IPS-20b (cell line): ENCODE measurements around the gene MXI1.

Experiments used
- H3K27ac ChIP-seq: one replicate; pipeline ENCODE4 v1.5.1; 2013; ENCODE audit warnings: low read length
- H3K27me3 ChIP-seq: 2 replicates; pipeline ENCODE4 v1.6.1; 2013; ENCODE audit warnings: mild to moderate bottlenecking, low read length, inconsistent platforms; ENCODE audit not compliant: insufficient read depth
- H3K36me3 ChIP-seq: 2 replicates; pipeline ENCODE4 v1.6.1; 2013; ENCODE audit warnings: low read depth, mild to moderate bottlenecking, inconsistent platforms, low read length, moderate library complexity; ENCODE audit not compliant: insufficient read depth
- H3K4me1 ChIP-seq: 2 replicates; pipeline ENCODE4 v1.6.1; 2013; ENCODE audit warnings: mild to moderate bottlenecking, control low read depth, inconsistent platforms, low read length, moderate library complexity; ENCODE audit not compliant: insufficient read depth
- H3K4me3 ChIP-seq: 2 replicates; pipeline ENCODE4 v1.5.1; 2013; ENCODE audit warnings: mild to moderate bottlenecking, low read length, inconsistent platforms
- H3K9ac ChIP-seq: 2 replicates; pipeline ENCODE4 v1.6.1; 2013; ENCODE audit warnings: low read depth, mild to moderate bottlenecking, inconsistent platforms, low read length, moderate library complexity
- H3K9me3 ChIP-seq: 2 replicates; pipeline ENCODE4 v1.6.1; 2013; ENCODE audit warnings: mild to moderate bottlenecking, low read depth, low read length, inconsistent platforms; ENCODE audit not compliant: insufficient read depth

The MXI1 gene

GRCh38 chr10:110169586-110169985, 37.8 kb upstream of the MXI1 start:
- H3K9me3 ChIP-seq, result no peaks in the 10 kb centered on the region; the same call in 1 of the 2 replicates
- H3K4me1 ChIP-seq, result peaks cover 22% of the 10 kb centered on the region
- no peak overlapping the region for H3K27ac ChIP-seq
- no peaks in the 10 kb centered on the region for H3K36me3 ChIP-seq
- peaks cover 100% of the 10 kb centered on the region for H3K27me3 ChIP-seq
- H3K9ac ChIP-seq, result no peak overlapping the region
- no peak overlapping the region for H3K4me3 ChIP-seq

GRCh38 chr10:110170142-110170971, 37.0 kb upstream of the MXI1 start:
- Histone ChIP-seq H3K4me1 (peaks cover 29% of the 10 kb centered on the region), H3K27me3 (peaks cover 100% of the 10 kb centered on the region)

DNA sequence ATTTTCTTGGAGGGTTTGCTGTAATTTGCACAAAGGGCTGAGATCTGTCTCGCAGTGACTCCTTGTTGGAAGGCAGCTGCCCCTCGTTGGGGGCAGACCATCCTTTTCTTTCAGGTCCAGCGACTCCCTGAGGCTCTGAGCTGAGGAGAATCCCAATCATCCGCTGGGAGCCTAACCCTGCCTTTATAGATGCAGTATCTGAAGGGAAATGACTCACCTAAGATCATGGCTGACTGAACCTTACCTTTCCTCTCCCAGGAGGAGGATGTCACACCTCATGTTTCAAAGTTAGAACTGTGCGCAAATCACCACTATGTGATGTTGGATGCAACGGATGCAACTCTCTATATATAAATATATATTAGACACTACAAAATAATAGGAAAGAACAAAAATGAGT, 36.4 kb upstream of the MXI1 start:
- Histone ChIP-seq H3K4me3 (no peak overlapping the region), H3K9me3 (no peaks in the 10 kb centered on the region; the same call in 1 of the 2 replicates), H3K36me3 (no peaks in the 10 kb centered on the region), H3K27me3 (peaks cover 100% of the 10 kb centered on the region), H3K9ac (no peak overlapping the region), H3K27ac (no peak overlapping the region), H3K4me1 (peaks cover 35% of the 10 kb centered on the region)

More at GRCh38 chr10:110170142-110170971, 37.0 kb upstream of the MXI1 start:
- Histone ChIP-seq H3K4me3 (no peak overlapping the region), H3K9me3 (no peaks in the 10 kb centered on the region; the same call in 1 of the 2 replicates), H3K27ac (no peak overlapping the region), H3K9ac (no peak overlapping the region), H3K36me3 (no peaks in the 10 kb centered on the region)

- H3K27ac ChIP-seq, result no peak overlapping the region
- no peak overlapping the region for H3K9ac ChIP-seq
- H3K4me3 ChIP-seq, result no peak overlapping the region
- peaks cover 41% of the 10 kb centered on the region for H3K4me1 ChIP-seq
- peaks cover 97% of the 10 kb centered on the region for H3K27me3 ChIP-seq
- no peaks in the 10 kb centered on the region for H3K9me3 ChIP-seq
- H3K36me3 ChIP-seq, result no peaks in the 10 kb centered on the region
These were observed 35.2 kb upstream of the MXI1 start for GRCh38 chr10:110172155-110172554.

DNA sequence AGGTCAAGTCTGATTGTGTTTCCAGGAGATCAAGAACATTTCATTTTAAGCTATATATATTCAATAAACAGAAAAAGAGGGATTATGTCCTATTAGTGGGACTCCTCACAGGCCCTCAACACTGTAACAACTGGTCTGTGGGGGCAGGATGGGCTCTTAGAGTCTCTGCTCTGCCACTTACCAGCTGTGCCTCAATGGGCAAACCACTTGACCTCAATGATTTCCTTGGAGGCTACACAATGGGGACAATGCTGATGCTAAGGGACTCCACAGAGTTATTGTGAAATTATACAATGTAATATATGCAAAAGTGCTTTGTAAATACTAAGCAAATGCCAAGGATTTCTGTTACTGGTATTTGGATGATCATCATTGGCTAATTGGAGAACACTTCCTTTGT, 33.2 kb upstream of the MXI1 start:
- no peak overlapping the region; the same call in 1 of the 2 replicates for H3K4me3 ChIP-seq
- H3K27me3 ChIP-seq, result peaks cover 85% of the 10 kb centered on the region
- no peaks in the 10 kb centered on the region for H3K9me3 ChIP-seq
- no peak overlapping the region for H3K9ac ChIP-seq
- H3K4me1 ChIP-seq, result peaks cover 36% of the 10 kb centered on the region
- H3K27ac ChIP-seq, result no peak overlapping the region
- H3K36me3 ChIP-seq, result no peaks in the 10 kb centered on the region

DNA sequence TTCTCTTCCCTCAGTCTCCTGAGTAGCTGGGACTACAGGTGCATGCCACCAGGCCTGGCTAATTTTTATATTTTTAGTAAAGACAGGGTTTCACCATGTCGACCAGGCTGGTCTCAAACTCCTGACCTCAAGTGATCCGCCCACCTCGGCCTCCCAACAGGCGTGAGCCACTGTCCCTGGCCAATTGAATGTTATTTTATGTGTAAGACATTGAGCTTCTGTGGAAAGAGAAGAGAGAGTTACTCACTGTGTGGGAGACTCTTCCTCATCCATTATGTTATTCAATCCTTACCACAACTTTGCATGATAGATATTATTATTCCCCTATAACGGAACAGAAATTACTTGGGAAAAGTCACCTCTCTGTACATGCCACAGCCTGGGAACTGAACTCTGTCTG, 32.6 kb upstream of the MXI1 start:
- no peak overlapping the region for H3K9ac ChIP-seq
- H3K27me3 ChIP-seq, result peaks cover 83% of the 10 kb centered on the region
- H3K9me3 ChIP-seq, result no peaks in the 10 kb centered on the region
- H3K36me3 ChIP-seq, result no peaks in the 10 kb centered on the region
- peaks cover 33% of the 10 kb centered on the region for H3K4me1 ChIP-seq
- H3K4me3 ChIP-seq, result no peak overlapping the region
- H3K27ac ChIP-seq, result no peak overlapping the region

- no peaks in the 10 kb centered on the region for H3K36me3 ChIP-seq
These were observed 32.0 kb upstream of the MXI1 start for GRCh38 chr10:110175406-110175805.

GRCh38 chr10:110176141-110177030, 31.0 kb upstream of the MXI1 start:
- Histone ChIP-seq H3K9me3 (no peaks in the 10 kb centered on the region), H3K9ac (0 out of 2 replicates have a peak overlapping the region, but pooled peaks have one; percentile 21), H3K36me3 (no peaks in the 10 kb centered on the region), H3K27me3 (peaks cover 67% of the 10 kb centered on the region), H3K27ac (no peak overlapping the region), H3K4me1 (peaks cover 25% of the 10 kb centered on the region), H3K4me3 (peak overlapping the region; percentile 36; the same call in 1 of the 2 replicates)

More at GRCh38 chr10:110175406-110175805, 32.0 kb upstream of the MXI1 start:
- no peaks in the 10 kb centered on the region for H3K9me3 ChIP-seq
- no peak overlapping the region for H3K9ac ChIP-seq
- no peak overlapping the region for H3K27ac ChIP-seq
- peaks cover 77% of the 10 kb centered on the region for H3K27me3 ChIP-seq
- peaks cover 29% of the 10 kb centered on the region for H3K4me1 ChIP-seq
- no peak overlapping the region for H3K4me3 ChIP-seq

DNA sequence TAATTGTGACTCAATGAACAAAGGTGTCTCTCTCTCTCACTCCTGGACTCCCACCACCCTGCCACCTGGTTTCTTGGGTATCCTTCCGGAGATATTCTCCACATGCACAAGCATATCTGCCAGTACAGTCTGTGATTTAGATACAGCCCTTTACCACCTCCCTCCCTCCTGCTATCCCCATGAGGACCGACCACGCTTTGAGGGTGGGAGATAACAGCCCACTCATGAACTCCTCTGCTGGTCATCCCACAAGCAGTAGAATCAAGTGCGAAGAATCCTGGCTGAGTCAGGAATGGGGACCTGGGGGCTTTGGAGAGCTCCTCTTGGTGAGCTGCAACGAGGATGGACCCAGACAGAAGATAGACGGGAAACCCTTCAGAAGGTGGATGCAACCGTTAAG, 28.2 kb upstream of the MXI1 start:
- H3K9me3 ChIP-seq, result no peaks in the 10 kb centered on the region
- H3K4me3 ChIP-seq, result no peak overlapping the region
- no peak overlapping the region for H3K9ac ChIP-seq
- peaks cover 39% of the 10 kb centered on the region for H3K27me3 ChIP-seq
- peaks cover 19% of the 10 kb centered on the region for H3K4me1 ChIP-seq
- H3K27ac ChIP-seq, result no peak overlapping the region
- H3K36me3 ChIP-seq, result no peaks in the 10 kb centered on the region

- no peaks in the 10 kb centered on the region for H3K36me3 ChIP-seq
- H3K9me3 ChIP-seq, result no peaks in the 10 kb centered on the region
- peaks cover 2% of the 10 kb centered on the region; the same call in 1 of the 2 replicates for H3K4me1 ChIP-seq
- H3K27me3 ChIP-seq, result peaks cover 17% of the 10 kb centered on the region
- H3K9ac ChIP-seq, result no peak overlapping the region
- no peak overlapping the region for H3K27ac ChIP-seq
- no peak overlapping the region for H3K4me3 ChIP-seq
These were observed 26.0 kb upstream of the MXI1 start for GRCh38 chr10:110181451-110181850.

DNA sequence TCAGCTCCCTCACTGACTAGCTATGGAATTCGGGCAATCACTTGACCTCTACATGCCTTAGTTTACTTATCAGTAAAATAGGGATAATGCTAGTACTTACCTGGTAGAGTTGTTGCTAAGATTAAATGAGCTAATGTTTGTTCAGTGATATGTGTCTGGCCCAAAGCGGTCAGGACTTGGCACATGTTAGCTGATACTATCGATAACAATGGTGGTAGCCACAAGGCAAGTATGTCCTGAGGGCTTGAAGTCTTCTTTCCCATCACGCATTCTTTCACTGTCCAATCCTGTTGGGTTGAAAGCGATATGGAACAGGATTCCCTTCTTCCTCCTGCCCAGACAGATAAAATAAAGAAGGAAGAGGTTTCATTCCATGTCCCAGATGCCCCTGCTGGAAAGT, 25.5 kb upstream of the MXI1 start:
- no peak overlapping the region for H3K27ac ChIP-seq
- no peak overlapping the region for H3K4me3 ChIP-seq
- no peak overlapping the region for H3K9ac ChIP-seq
- H3K4me1 ChIP-seq, result no peaks in the 10 kb centered on the region
- H3K36me3 ChIP-seq, result no peaks in the 10 kb centered on the region
- H3K9me3 ChIP-seq, result no peaks in the 10 kb centered on the region
- peaks cover 12% of the 10 kb centered on the region for H3K27me3 ChIP-seq
